ENCODE data around the gene PRKAG2. TPM values are rescaled to one million over a fixed set of nuclear protein-coding genes. Genes with fewer than 3 reads are reported as not detected.

PRKAG2 gene
- total RNA-seq, 1 donor from 2014 or later: 13.5 TPM

- Mint-ChIP-seq H3K4me3 (ENCODE audit: unreplicated experiment) (no peak overlapping the region), H3K27ac (ENCODE audit: unreplicated experiment) (no peak overlapping the region), H3K36me3 (ENCODE audit: unreplicated experiment) (peaks cover 4% of the 10 kb centered on the region), H3K27me3 (ENCODE audit: unreplicated experiment) (no peaks in the 10 kb centered on the region), H3K4me1 (ENCODE audit: unreplicated experiment) (peaks cover 13% of the 10 kb centered on the region), H3K9me3 (ENCODE audit: unreplicated experiment) (no peaks in the 10 kb centered on the region)
- no peak for TF ChIP-seq CTCF (IDR thresholded peaks at IDR 0.05)
- DNase-seq (ENCODE audit: extremely low spot score, unreplicated experiment): peak; percentile 17
These were observed 325.1 kb downstream of the PRKAG2 start for GRCh38 chr7:151551820-151552219.

GRCh38 chr7:151550656-151551286, 326.1 kb downstream of the PRKAG2 start:
- Mint-ChIP-seq H3K27me3 (ENCODE audit: unreplicated experiment) (no peaks in the 10 kb centered on the region), H3K36me3 (ENCODE audit: unreplicated experiment) (no peaks in the 10 kb centered on the region), H3K27ac (ENCODE audit: unreplicated experiment) (peak overlapping the region; percentile 39), H3K4me1 (ENCODE audit: unreplicated experiment) (peaks cover 13% of the 10 kb centered on the region), H3K4me3 (ENCODE audit: unreplicated experiment) (no peak overlapping the region), H3K9me3 (ENCODE audit: unreplicated experiment) (no peaks in the 10 kb centered on the region)
- TF ChIP-seq CTCF (IDR thresholded peaks at IDR 0.05): no peak
- DNase-seq (ENCODE audit: extremely low spot score, unreplicated experiment): peak; percentile 30

- H3K27me3 Mint-ChIP-seq (ENCODE audit: unreplicated experiment): no peaks in the 10 kb centered on the region
- no peaks in the 10 kb centered on the region for H3K9me3 Mint-ChIP-seq (ENCODE audit: unreplicated experiment)
- no peak for TF ChIP-seq CTCF (IDR thresholded peaks at IDR 0.05)
- H3K36me3 Mint-ChIP-seq (ENCODE audit: unreplicated experiment): no peaks in the 10 kb centered on the region
- H3K4me1 Mint-ChIP-seq (ENCODE audit: unreplicated experiment): peaks cover 13% of the 10 kb centered on the region
- no peak overlapping the region for H3K4me3 Mint-ChIP-seq (ENCODE audit: unreplicated experiment)
- peak; percentile 25 for DNase-seq (ENCODE audit: extremely low spot score, unreplicated experiment)
- H3K27ac Mint-ChIP-seq (ENCODE audit: unreplicated experiment): no peak overlapping the region
These were observed 327.3 kb downstream of the PRKAG2 start for GRCh38 chr7:151549644-151550043.

- TF ChIP-seq CTCF (IDR thresholded peaks at IDR 0.05): no peak
- H3K27me3 Mint-ChIP-seq (ENCODE audit: unreplicated experiment): no peaks in the 10 kb centered on the region
- no peak overlapping the region for H3K4me3 Mint-ChIP-seq (ENCODE audit: unreplicated experiment)
- H3K27ac Mint-ChIP-seq (ENCODE audit: unreplicated experiment): no peak overlapping the region
- peaks cover 13% of the 10 kb centered on the region for H3K4me1 Mint-ChIP-seq (ENCODE audit: unreplicated experiment)
- peak; percentile 59 for DNase-seq (ENCODE audit: extremely low spot score, unreplicated experiment)
- no peaks in the 10 kb centered on the region for H3K36me3 Mint-ChIP-seq (ENCODE audit: unreplicated experiment)
- H3K9me3 Mint-ChIP-seq (ENCODE audit: unreplicated experiment): no peaks in the 10 kb centered on the region
These were observed 327.8 kb downstream of the PRKAG2 start for GRCh38 chr7:151549083-151549482.

GRCh38 chr7:151544183-151544582, 332.7 kb downstream of the PRKAG2 start:
- no peak for TF ChIP-seq CTCF (IDR thresholded peaks at IDR 0.05)
- peak; percentile 38 for DNase-seq (ENCODE audit: extremely low spot score, unreplicated experiment)
- H3K27ac Mint-ChIP-seq (ENCODE audit: unreplicated experiment): no peak overlapping the region

More at GRCh38 chr7:151544183-151544582, 332.7 kb downstream of the PRKAG2 start:
- no peaks in the 10 kb centered on the region for H3K9me3 Mint-ChIP-seq (ENCODE audit: unreplicated experiment)
- H3K4me3 Mint-ChIP-seq (ENCODE audit: unreplicated experiment): no peak overlapping the region
- no peaks in the 10 kb centered on the region for H3K36me3 Mint-ChIP-seq (ENCODE audit: unreplicated experiment)
- peaks cover 1% of the 10 kb centered on the region for H3K4me1 Mint-ChIP-seq (ENCODE audit: unreplicated experiment)
- H3K27me3 Mint-ChIP-seq (ENCODE audit: unreplicated experiment): peaks cover 4% of the 10 kb centered on the region
